HEK293 (cell line): ENCODE data around the gene PRR36.

Experiments used
- CTCF ChIA-PET: fragments of 350-600 bp; formaldehyde crosslinking; extraction: SDS; loops from one replicate; lab custom pipeline; 2021; ENCODE audit warnings: antibody characterized with exemption; lab: Yijun Ruan, JAX
- POLR2A ChIA-PET: fragments of 300-600 bp; formaldehyde crosslinking; extraction: SDS; loops from one replicate; lab custom pipeline; 2020; ENCODE audit warnings: antibody characterized with exemption, inconsistent platforms; lab: Yijun Ruan, JAX
- H3K27ac ChIP-seq: fragments of 200-500 bp; sonication (Bioruptor generic); 2 replicates; pipeline ENCODE4 v1.5.1; 2014; ENCODE audit warnings: low read depth, low read length, control low read depth, inconsistent platforms; ENCODE audit errors: extremely low read depth
- H3K36me3 ChIP-seq, 2 experiments: fragments of 200-500 bp in 1 of 2; sonication (Bioruptor generic) in 1 of 2; 1 replicate in 1 of 2; 2 replicates in 1 of 2; pipeline ENCODE4 v1.5.1; 2014 to 2017; ENCODE audit warnings: inconsistent platforms in 2 of 2, low read length in 2 of 2; ENCODE audit not compliant: control insufficient read depth in 2 of 2, insufficient read depth in 1 of 2
- H3K4me1 ChIP-seq: fragments of 200-500 bp; sonication (Bioruptor generic); 2 replicates; pipeline ENCODE4 v1.5.1; 2014; ENCODE audit warnings: mild to moderate bottlenecking, low read length, inconsistent platforms; ENCODE audit not compliant: control insufficient read depth, insufficient read depth
- H3K4me3 ChIP-seq: 2 replicates; pipeline ENCODE4 v1.5.1; 2011; ENCODE audit warnings: low read depth, mild to moderate bottlenecking, control low read depth, low read length, moderate library complexity
- H3K9me3 ChIP-seq: fragments of 200-500 bp; sonication (Bioruptor generic); 2 replicates; pipeline ENCODE4 v1.5.1; 2014; ENCODE audit warnings: low read depth, low read length, inconsistent platforms; ENCODE audit not compliant: control insufficient read depth, insufficient read depth
- ZBTB17 ChIP-seq: fragments of 450-650 bp; formaldehyde crosslinking; IDR thresholded peaks from 2 replicates; pipeline ENCODE4 v1.5.1; 2016; ENCODE audit warnings: missing biosample characterization, missing genetic modification characterization
- ZIC2 ChIP-seq: fragments of 450-650 bp; formaldehyde crosslinking; IDR thresholded peaks from 2 replicates; pipeline ENCODE4 v1.5.1; 2016; ENCODE audit warnings: missing biosample characterization, missing genetic modification characterization
- ZNF2 ChIP-seq: fragments of 450-650 bp; formaldehyde crosslinking; IDR thresholded peaks from 2 replicates; pipeline ENCODE4 v1.5.1; 2016; ENCODE audit warnings: missing biosample characterization, missing genetic modification characterization
- ZNF211 ChIP-seq: fragments of 450-650 bp; formaldehyde crosslinking; IDR thresholded peaks from 2 replicates; pipeline ENCODE4 v1.5.1; 2016; ENCODE audit warnings: low read depth, missing biosample characterization, missing genetic modification characterization
- ZNF311 ChIP-seq: fragments of 450-650 bp; formaldehyde crosslinking; IDR thresholded peaks from 2 replicates; pipeline ENCODE4 v1.5.1; 2017; ENCODE audit warnings: missing biosample characterization, missing genetic modification characterization, borderline replicate concordance
- ZNF350 ChIP-seq: fragments of 450-650 bp; formaldehyde crosslinking; IDR thresholded peaks from 2 replicates; pipeline ENCODE4 v1.5.0; 2017; ENCODE audit warnings: missing biosample characterization, mild to moderate bottlenecking, missing genetic modification characterization
- ZNF48 ChIP-seq: fragments of 450-650 bp; formaldehyde crosslinking; IDR thresholded peaks from 2 replicates; pipeline ENCODE4 v1.5.1; 2016; ENCODE audit warnings: missing biosample characterization, missing genetic modification characterization
- ZNF521 ChIP-seq: fragments of 450-650 bp; formaldehyde crosslinking; IDR thresholded peaks from 2 replicates; pipeline ENCODE4 v1.5.1; 2017; ENCODE audit warnings: missing biosample characterization, mild to moderate bottlenecking, missing genetic modification characterization
- ZNF548 ChIP-seq: fragments of 450-650 bp; formaldehyde crosslinking; IDR thresholded peaks from 2 replicates; pipeline ENCODE4 v1.5.1; 2016; ENCODE audit warnings: missing biosample characterization, missing genetic modification characterization
- ZNF585B ChIP-seq: fragments of 450-650 bp; formaldehyde crosslinking; IDR thresholded peaks from 2 replicates; pipeline ENCODE4 v1.5.1; 2016; ENCODE audit warnings: missing biosample characterization, missing genetic modification characterization
- ZNF623 ChIP-seq: fragments of 450-650 bp; formaldehyde crosslinking; IDR thresholded peaks from 2 replicates; pipeline ENCODE4 v1.5.1; 2016; ENCODE audit warnings: missing biosample characterization, missing genetic modification characterization
- ZNF707 ChIP-seq: fragments of 450-650 bp; formaldehyde crosslinking; IDR thresholded peaks from 2 replicates; pipeline ENCODE4 v1.5.1; 2016; ENCODE audit warnings: missing biosample characterization, missing genetic modification characterization
- ZSCAN30 ChIP-seq: fragments of 450-650 bp; IDR thresholded peaks from 2 replicates; pipeline ENCODE4 v1.5.1; 2018; ENCODE audit warnings: missing biosample characterization, mild to moderate bottlenecking, missing genetic modification characterization, moderate library complexity
- TF ChIP-seq, protein P1 (sequence below): fragments of 450-650 bp; formaldehyde crosslinking; IDR thresholded peaks from 2 replicates; pipeline ENCODE4 v1.5.1; 2016; ENCODE audit warnings: missing biosample characterization, missing genetic modification characterization, low read depth
- TF ChIP-seq, protein P2 (sequence below): fragments of 450-650 bp; formaldehyde crosslinking; IDR thresholded peaks from 2 replicates; pipeline ENCODE4 v1.5.1; 2017; ENCODE audit warnings: missing biosample characterization, missing genetic modification characterization
- TF ChIP-seq, protein P3 (sequence below): fragments of 450-650 bp; formaldehyde crosslinking; IDR thresholded peaks from 2 replicates; pipeline ENCODE4 v1.5.1; 2016; ENCODE audit warnings: missing biosample characterization, missing genetic modification characterization
- TF ChIP-seq, protein P4 (sequence below): fragments of 450-650 bp; formaldehyde crosslinking; IDR thresholded peaks from 2 replicates; pipeline ENCODE4 v1.5.1; 2016; ENCODE audit warnings: missing biosample characterization, missing genetic modification characterization
- TF ChIP-seq, protein P5 (sequence below): fragments of 450-650 bp; formaldehyde crosslinking; IDR thresholded peaks from 2 replicates; pipeline ENCODE4 v1.5.1; 2016; ENCODE audit warnings: missing biosample characterization, missing genetic modification characterization
- TF ChIP-seq, protein P6 (sequence below): fragments of 450-650 bp; formaldehyde crosslinking; optimal IDR thresholded peaks from 2 replicates; pipeline ENCODE3; 2016; ENCODE audit warnings: missing biosample characterization, mild to moderate bottlenecking, missing genetic modification characterization
- TF ChIP-seq, protein P7 (sequence below): fragments of 450-650 bp; IDR thresholded peaks from 2 replicates; pipeline ENCODE4 v1.5.1; 2018; ENCODE audit warnings: missing biosample characterization, missing genetic modification characterization

Gene PRR36

DNA sequence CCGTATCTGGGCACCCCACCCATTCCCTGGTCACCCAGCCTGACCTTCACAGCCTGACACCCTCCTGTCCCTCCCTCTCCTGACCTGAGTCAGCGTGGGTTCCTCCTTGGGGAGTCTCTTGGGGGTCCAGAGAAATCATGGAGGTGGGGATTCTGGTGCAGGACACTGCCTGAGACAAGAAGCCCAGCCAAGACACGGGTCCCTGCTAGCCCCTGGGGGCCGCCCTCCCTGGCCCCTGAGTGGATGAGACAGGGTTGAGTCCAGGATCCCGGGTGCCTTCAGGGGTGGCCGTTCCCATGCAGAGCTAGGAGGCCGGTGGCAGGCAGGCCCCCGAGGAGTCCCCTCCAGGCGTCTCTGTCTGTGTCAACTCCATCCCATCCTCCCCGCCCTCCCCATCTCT lies 31.1 kb upstream of the PRR36 start (continued):
- TF ChIP-seq, protein P1, sequence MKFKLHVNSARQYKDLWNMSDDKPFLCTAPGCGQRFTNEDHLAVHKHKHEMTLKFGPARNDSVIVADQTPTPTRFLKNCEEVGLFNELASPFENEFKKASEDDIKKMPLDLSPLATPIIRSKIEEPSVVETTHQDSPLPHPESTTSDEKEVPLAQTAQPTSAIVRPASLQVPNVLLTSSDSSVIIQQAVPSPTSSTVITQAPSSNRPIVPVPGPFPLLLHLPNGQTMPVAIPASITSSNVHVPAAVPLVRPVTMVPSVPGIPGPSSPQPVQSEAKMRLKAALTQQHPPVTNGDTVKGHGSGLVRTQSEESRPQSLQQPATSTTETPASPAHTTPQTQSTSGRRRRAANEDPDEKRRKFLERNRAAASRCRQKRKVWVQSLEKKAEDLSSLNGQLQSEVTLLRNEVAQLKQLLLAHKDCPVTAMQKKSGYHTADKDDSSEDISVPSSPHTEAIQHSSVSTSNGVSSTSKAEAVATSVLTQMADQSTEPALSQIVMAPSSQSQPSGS (tag by site-specific recombination), result no peak

DNA sequence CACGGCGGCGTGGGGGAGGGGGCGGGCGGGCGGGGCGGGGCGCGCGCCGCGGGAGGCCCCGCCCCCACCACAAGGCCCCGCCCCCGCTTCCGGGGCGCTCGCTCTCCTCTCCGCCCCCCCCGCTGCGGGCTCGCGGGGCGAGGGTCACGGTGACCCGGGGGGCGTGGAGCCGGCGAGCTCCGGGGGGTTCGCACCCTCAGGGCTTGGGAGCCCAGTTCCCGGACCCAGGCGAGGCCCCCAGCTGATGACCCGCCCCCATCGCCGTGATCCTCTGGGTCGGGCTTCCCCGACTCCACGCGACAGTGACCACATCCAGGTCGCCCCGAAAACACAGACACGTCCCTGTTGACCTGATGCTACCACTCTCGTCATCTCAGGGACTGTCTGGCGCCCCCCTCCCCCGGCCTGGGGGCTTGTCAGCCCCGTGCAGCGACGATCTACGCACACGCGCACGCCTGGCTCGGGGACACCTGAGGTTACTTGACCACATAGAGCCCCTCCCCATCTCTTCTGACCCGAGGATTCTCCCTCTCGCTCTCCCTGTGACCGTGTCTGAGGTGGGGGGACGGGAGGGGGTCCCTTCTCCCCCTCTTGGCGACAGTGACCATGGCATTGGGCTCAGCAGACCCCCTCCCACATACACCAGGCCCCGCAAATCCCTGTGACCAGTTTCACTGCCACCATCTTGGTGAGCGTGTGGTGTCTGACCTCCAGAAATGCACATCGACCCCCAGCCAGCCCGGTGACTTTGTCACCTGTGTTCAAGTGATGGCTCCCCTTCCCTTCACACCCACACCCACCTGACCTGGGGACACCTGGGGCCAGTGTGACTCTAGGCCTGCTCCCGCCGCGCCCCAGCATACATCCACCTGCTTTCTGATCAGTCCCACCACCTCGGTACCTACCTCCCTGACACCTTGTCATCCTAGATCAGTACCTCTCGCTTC lies 30.2 kb upstream of the PRR36 start:
- H3K36me3 ChIP-seq, result peaks cover 0 to 35% of the 10 kb centered on the region in 2 experiments; a peak in 1 of 3 replicates
- H3K4me3 ChIP-seq, result peak overlapping the region; percentile 90
- no peaks in the 10 kb centered on the region for H3K9me3 ChIP-seq
- POLR2A ChIA-PET, result interaction anchor here (1.0 to 1.9 kb wide), 16 partner anchors 8 to 97 kb away, joined by 3 to 25 read pairs (median 8); partner anchors contain the start of genes LRRC8E, PRR36, SNAPC2 and TGFBR3L
- CTCF ChIA-PET, result interaction anchor here (0.8 to 1.5 kb wide), 12 partner anchors 11 to 85 kb away, joined by 3 to 12 read pairs (median 3); partner anchors contain the start of gene SNAPC2
- H3K27ac ChIP-seq, result peak overlapping the region; percentile 77
- peaks cover 5% of the 10 kb centered on the region; the same call in 1 of the 2 replicates for H3K4me1 ChIP-seq
- TF ChIP-seq, protein P2, sequence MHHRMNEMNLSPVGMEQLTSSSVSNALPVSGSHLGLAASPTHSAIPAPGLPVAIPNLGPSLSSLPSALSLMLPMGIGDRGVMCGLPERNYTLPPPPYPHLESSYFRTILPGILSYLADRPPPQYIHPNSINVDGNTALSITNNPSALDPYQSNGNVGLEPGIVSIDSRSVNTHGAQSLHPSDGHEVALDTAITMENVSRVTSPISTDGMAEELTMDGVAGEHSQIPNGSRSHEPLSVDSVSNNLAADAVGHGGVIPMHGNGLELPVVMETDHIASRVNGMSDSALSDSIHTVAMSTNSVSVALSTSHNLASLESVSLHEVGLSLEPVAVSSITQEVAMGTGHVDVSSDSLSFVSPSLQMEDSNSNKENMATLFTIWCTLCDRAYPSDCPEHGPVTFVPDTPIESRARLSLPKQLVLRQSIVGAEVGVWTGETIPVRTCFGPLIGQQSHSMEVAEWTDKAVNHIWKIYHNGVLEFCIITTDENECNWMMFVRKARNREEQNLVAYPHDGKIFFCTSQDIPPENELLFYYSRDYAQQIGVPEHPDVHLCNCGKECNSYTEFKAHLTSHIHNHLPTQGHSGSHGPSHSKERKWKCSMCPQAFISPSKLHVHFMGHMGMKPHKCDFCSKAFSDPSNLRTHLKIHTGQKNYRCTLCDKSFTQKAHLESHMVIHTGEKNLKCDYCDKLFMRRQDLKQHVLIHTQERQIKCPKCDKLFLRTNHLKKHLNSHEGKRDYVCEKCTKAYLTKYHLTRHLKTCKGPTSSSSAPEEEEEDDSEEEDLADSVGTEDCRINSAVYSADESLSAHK, result no peak
- TF ChIP-seq, protein P3, sequence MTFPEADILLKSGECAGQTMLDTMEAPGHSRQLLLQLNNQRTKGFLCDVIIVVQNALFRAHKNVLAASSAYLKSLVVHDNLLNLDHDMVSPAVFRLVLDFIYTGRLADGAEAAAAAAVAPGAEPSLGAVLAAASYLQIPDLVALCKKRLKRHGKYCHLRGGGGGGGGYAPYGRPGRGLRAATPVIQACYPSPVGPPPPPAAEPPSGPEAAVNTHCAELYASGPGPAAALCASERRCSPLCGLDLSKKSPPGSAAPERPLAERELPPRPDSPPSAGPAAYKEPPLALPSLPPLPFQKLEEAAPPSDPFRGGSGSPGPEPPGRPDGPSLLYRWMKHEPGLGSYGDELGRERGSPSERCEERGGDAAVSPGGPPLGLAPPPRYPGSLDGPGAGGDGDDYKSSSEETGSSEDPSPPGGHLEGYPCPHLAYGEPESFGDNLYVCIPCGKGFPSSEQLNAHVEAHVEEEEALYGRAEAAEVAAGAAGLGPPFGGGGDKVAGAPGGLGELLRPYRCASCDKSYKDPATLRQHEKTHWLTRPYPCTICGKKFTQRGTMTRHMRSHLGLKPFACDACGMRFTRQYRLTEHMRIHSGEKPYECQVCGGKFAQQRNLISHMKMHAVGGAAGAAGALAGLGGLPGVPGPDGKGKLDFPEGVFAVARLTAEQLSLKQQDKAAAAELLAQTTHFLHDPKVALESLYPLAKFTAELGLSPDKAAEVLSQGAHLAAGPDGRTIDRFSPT (tag by site-specific recombination), result no peak
- TF ChIP-seq, protein P4, sequence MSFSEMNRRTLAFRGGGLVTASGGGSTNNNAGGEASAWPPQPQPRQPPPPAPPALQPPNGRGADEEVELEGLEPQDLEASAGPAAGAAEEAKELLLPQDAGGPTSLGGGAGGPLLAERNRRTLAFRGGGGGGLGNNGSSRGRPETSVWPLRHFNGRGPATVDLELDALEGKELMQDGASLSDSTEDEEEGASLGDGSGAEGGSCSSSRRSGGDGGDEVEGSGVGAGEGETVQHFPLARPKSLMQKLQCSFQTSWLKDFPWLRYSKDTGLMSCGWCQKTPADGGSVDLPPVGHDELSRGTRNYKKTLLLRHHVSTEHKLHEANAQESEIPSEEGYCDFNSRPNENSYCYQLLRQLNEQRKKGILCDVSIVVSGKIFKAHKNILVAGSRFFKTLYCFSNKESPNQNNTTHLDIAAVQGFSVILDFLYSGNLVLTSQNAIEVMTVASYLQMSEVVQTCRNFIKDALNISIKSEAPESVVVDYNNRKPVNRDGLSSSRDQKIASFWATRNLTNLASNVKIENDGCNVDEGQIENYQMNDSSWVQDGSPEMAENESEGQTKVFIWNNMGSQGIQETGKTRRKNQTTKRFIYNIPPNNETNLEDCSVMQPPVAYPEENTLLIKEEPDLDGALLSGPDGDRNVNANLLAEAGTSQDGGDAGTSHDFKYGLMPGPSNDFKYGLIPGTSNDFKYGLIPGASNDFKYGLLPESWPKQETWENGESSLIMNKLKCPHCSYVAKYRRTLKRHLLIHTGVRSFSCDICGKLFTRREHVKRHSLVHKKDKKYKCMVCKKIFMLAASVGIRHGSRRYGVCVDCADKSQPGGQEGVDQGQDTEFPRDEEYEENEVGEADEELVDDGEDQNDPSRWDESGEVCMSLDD (tag by site-specific recombination), result peak; percentile 47; the same call in 1 of the 2 replicates
- no peak for TF ChIP-seq ZNF48 (tag by site-specific recombination)
- no peak for TF ChIP-seq ZNF707 (tag by site-specific recombination)
- TF ChIP-seq ZSCAN30, result no peak
- TF ChIP-seq, protein P5, sequence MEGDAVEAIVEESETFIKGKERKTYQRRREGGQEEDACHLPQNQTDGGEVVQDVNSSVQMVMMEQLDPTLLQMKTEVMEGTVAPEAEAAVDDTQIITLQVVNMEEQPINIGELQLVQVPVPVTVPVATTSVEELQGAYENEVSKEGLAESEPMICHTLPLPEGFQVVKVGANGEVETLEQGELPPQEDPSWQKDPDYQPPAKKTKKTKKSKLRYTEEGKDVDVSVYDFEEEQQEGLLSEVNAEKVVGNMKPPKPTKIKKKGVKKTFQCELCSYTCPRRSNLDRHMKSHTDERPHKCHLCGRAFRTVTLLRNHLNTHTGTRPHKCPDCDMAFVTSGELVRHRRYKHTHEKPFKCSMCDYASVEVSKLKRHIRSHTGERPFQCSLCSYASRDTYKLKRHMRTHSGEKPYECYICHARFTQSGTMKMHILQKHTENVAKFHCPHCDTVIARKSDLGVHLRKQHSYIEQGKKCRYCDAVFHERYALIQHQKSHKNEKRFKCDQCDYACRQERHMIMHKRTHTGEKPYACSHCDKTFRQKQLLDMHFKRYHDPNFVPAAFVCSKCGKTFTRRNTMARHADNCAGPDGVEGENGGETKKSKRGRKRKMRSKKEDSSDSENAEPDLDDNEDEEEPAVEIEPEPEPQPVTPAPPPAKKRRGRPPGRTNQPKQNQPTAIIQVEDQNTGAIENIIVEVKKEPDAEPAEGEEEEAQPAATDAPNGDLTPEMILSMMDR (tag by site-specific recombination), result peak; percentile 19; the same call in 1 of the 2 replicates
- no peak for TF ChIP-seq ZNF2
- peak; percentile 77 for TF ChIP-seq ZIC2 (tag by site-specific recombination)
- no peak for TF ChIP-seq ZNF585B (tag by site-specific recombination)
- no peak for TF ChIP-seq ZNF311 (tag by site-specific recombination)
- TF ChIP-seq, protein P6, sequence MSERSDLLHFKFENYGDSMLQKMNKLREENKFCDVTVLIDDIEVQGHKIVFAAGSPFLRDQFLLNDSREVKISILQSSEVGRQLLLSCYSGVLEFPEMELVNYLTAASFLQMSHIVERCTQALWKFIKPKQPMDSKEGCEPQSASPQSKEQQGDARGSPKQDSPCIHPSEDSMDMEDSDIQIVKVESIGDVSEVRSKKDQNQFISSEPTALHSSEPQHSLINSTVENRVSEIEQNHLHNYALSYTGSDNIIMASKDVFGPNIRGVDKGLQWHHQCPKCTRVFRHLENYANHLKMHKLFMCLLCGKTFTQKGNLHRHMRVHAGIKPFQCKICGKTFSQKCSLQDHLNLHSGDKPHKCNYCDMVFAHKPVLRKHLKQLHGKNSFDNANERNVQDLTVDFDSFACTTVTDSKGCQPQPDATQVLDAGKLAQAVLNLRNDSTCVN, result peak; percentile 32
- TF ChIP-seq ZNF548, result no peak
- TF ChIP-seq ZNF521 (tag by site-specific recombination), result no peak
- TF ChIP-seq ZNF623 (tag by site-specific recombination), result no peak
- 0 out of 2 replicates have a peak, but pooled peaks have one; percentile 27 for TF ChIP-seq ZBTB17 (tag by site-specific recombination)
- TF ChIP-seq, protein P7, sequence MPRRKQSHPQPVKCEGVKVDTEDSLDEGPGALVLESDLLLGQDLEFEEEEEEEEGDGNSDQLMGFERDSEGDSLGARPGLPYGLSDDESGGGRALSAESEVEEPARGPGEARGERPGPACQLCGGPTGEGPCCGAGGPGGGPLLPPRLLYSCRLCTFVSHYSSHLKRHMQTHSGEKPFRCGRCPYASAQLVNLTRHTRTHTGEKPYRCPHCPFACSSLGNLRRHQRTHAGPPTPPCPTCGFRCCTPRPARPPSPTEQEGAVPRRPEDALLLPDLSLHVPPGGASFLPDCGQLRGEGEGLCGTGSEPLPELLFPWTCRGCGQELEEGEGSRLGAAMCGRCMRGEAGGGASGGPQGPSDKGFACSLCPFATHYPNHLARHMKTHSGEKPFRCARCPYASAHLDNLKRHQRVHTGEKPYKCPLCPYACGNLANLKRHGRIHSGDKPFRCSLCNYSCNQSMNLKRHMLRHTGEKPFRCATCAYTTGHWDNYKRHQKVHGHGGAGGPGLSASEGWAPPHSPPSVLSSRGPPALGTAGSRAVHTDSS, result no peak
- no peak for TF ChIP-seq ZNF211 (tag by site-specific recombination)
- TF ChIP-seq ZNF350 (tag by site-specific recombination), result no peak
